Keratinocyte (primary cell): ENCODE data around the gene MPPED1. TPM values are rescaled to one million over a fixed set of nuclear protein-coding genes. Genes with fewer than 3 reads are reported as not detected.

Experiments
- DNase-seq: peaks from one replicate; pipeline ENCODE4 v3.0.0-alpha.2; 2011; ENCODE audit warnings: low read depth, missing footprints, low spot score
- FAIRE-seq: peaks from 2 replicates; lab custom pipeline; 2011; peaks lifted over from hg19 to GRCh38; lab: Jason Lieb, UNC
- H2AFZ ChIP-seq: 2 replicates; pipeline ENCODE4 v1.6.0; 2012; ENCODE audit warnings: low read length, control low read depth, inconsistent platforms; ENCODE audit not compliant: control insufficient read depth
- H3K27ac ChIP-seq: 2 replicates; pipeline ENCODE4 v1.5.1; 2011; ENCODE audit warnings: low read length; ENCODE audit not compliant: control insufficient read depth, insufficient read depth
- H3K27me3 ChIP-seq: 3 replicates; pipeline ENCODE4 v1.6.0; 2011; ENCODE audit warnings: low read length; ENCODE audit not compliant: control insufficient read depth, insufficient read depth; ENCODE audit errors: extremely low read depth
- H3K36me3 ChIP-seq, 2 experiments: 2 replicates in 1 of 2; 3 replicates in 1 of 2; pipeline ENCODE4 v1.5.1; 2011; ENCODE audit warnings: low read length in 2 of 2, mild to moderate bottlenecking in 1 of 2; ENCODE audit not compliant: control insufficient read depth in 2 of 2, insufficient read depth in 2 of 2; ENCODE audit errors: extremely low read depth in 1 of 2
- H3K4me1 ChIP-seq: 3 replicates; pipeline ENCODE4 v1.5.1; 2011; ENCODE audit warnings: low read length; ENCODE audit not compliant: control insufficient read depth, insufficient read depth; ENCODE audit errors: extremely low read depth
- H3K4me2 ChIP-seq: 3 replicates; pipeline ENCODE4 v1.6.0; 2011; ENCODE audit warnings: low read depth, low read length; ENCODE audit not compliant: control insufficient read depth, insufficient read depth; ENCODE audit errors: extremely low read depth
- H3K4me3 ChIP-seq, 3 experiments: fragments of 200-600 bp in 1 of 3; sonication (generic) in 1 of 3; 2 replicates in 2 of 3; 3 replicates in 1 of 3; pipeline ENCODE4 v1.5.1; 2011 to 2016; ENCODE audit warnings: low read length in 3 of 3, mild to moderate bottlenecking in 3 of 3, control low read depth in 2 of 3, inconsistent platforms in 1 of 3, low read depth in 1 of 3, mixed read lengths in 1 of 3, mixed run types in 1 of 3, moderate library complexity in 1 of 3; ENCODE audit not compliant: control insufficient read depth in 2 of 3, insufficient read depth in 2 of 3; ENCODE audit errors: extremely low read depth in 1 of 3
- H3K79me2 ChIP-seq: 2 replicates; pipeline ENCODE4 v1.6.0; 2012; ENCODE audit warnings: low read length; ENCODE audit not compliant: control insufficient read depth, insufficient read depth
- H3K9ac ChIP-seq: 3 replicates; pipeline ENCODE4 v1.6.0; 2011; ENCODE audit warnings: low read length; ENCODE audit not compliant: control insufficient read depth, insufficient read depth; ENCODE audit errors: extremely low read depth
- H3K9me1 ChIP-seq: 3 replicates; pipeline ENCODE4 v1.6.0; 2011; ENCODE audit warnings: low read length; ENCODE audit not compliant: control insufficient read depth, insufficient read depth; ENCODE audit errors: extremely low read depth
- H3K9me3 ChIP-seq: 2 replicates; pipeline ENCODE4 v1.5.1; 2012; ENCODE audit warnings: low read depth, low read length; ENCODE audit not compliant: control insufficient read depth
- H4K20me1 ChIP-seq: 3 replicates; pipeline ENCODE4 v1.6.0; 2011; ENCODE audit warnings: low read length; ENCODE audit not compliant: control insufficient read depth, insufficient read depth; ENCODE audit errors: extremely low read depth
- CTCF ChIP-seq, 3 experiments: IDR thresholded peaks in 1 of 3; conservative IDR thresholded peaks in 1 of 3; optimal IDR thresholded peaks in 1 of 3; 2 replicates in 2 of 3; 3 replicates in 1 of 3; pipeline versions ENCODE3 to v1.5.1; 2011; ENCODE audit warnings: low read length in 3 of 3, mild to moderate bottlenecking in 3 of 3, moderate library complexity in 2 of 3, control low read depth in 1 of 3, inconsistent platforms in 1 of 3; ENCODE audit not compliant: insufficient read depth in 2 of 3; ENCODE audit errors: extremely low read depth in 1 of 3
- EZH2 ChIP-seq: IDR thresholded peaks from one replicate; pipeline ENCODE4 v1.6.1; 2012; ENCODE audit warnings: inconsistent platforms, mild to moderate bottlenecking, low read length, moderate library complexity
- dilution Hi-C: fragments of 300-500 bp; cut with MboI; formaldehyde crosslinking; loops from one replicate; pipeline ENCODE4 v1.7.0; 2020; ENCODE audit warnings: low sequenced_read_pairs; ENCODE audit not compliant: extremely low pct_ligation_motif_present
- polyA plus RNA-seq, 5 experiments: library from polyadenylated mRNA; depleted of rRNA in 3 of 5; stranded (reverse) in 3 of 5; stranded (forward) in 1 of 5; unstranded in 1 of 5; fragments of >200 nt; gene quantifications; 1 replicate in 1 of 5; 2 replicates in 3 of 5; 3 replicates in 1 of 5; pipeline versions ENCODE4 v1.2.1 to v1.2.3, GENCODE V29; 2011 to 2012; ENCODE audit warnings: missing spikeins in 2 of 5, low read depth in 1 of 5, low replicate concordance in 1 of 5

MPPED1 gene
- polyA plus RNA-seq, 1 donor (not counting 4 experiments of a cell fraction or from before 2014, with no cell fraction given), result not detected

GRCh38 chr22:43428005-43428485 lies 16.2 kb downstream of the MPPED1 start:
- FAIRE-seq (no peak), DNase-seq (no peak)
- Histone ChIP-seq H3K4me1 (no peaks in the 10 kb centered on the region), H3K4me2 (no peak overlapping the region), H3K36me3 (no peaks in the 10 kb centered on the region), H3K9me3 (no peaks in the 10 kb centered on the region), H2AFZ (no peak overlapping the region), H3K4me3 (no peak overlapping the region), H3K27ac (no peak overlapping the region), H3K9ac (no peak overlapping the region), H3K9me1 (no peaks in the 10 kb centered on the region), H4K20me1 (peaks cover 2% of the 10 kb centered on the region), H3K27me3 (peaks cover 63% of the 10 kb centered on the region), H3K79me2 (no peaks in the 10 kb centered on the region)
- TF ChIP-seq CTCF (optimal IDR thresholded peaks at IDR 0.05 in 1 of 3, IDR thresholded peaks at IDR 0.05 in 1 of 3, conservative IDR thresholded peaks at IDR 0.05 in 1 of 3; ENCODE audit: extremely low read depth in 1 of 3, insufficient read depth in 2 of 3, low read length in 3 of 3), result no peak
- no peak for TF ChIP-seq EZH2
- dilution Hi-C loops, result no loop called here

- no peak for FAIRE-seq
- no peak for DNase-seq
- H3K27me3 ChIP-seq, result peaks cover 65% of the 10 kb centered on the region
- no peak overlapping the region for H3K9ac ChIP-seq
- no peak overlapping the region for H3K4me3 ChIP-seq
- H3K4me2 ChIP-seq, result no peak overlapping the region
- TF ChIP-seq CTCF (optimal IDR thresholded peaks at IDR 0.05 in 1 of 3, IDR thresholded peaks at IDR 0.05 in 1 of 3, conservative IDR thresholded peaks at IDR 0.05 in 1 of 3; ENCODE audit: extremely low read depth in 1 of 3, insufficient read depth in 2 of 3, low read length in 3 of 3) (no peak), EZH2 (no peak)
- H3K27ac ChIP-seq, result no peak overlapping the region
- H3K9me1 ChIP-seq, result no peaks in the 10 kb centered on the region
- H3K9me3 ChIP-seq, result no peaks in the 10 kb centered on the region
- H3K36me3 ChIP-seq, result no peaks in the 10 kb centered on the region
- dilution Hi-C loops, result no loop called here
- H3K79me2 ChIP-seq, result no peaks in the 10 kb centered on the region
- no peaks in the 10 kb centered on the region for H3K4me1 ChIP-seq
- H2AFZ ChIP-seq, result no peak overlapping the region
- peaks cover 2% of the 10 kb centered on the region for H4K20me1 ChIP-seq
These were observed 16.7 kb downstream of the MPPED1 start for GRCh38 chr22:43428521-43428920.
